GM19239 (cell line): Measurements from ENCODE around the gene EXOG.
A peak's percentile ranks its signal among the peaks of the same experiment; 100 is the strongest.

Experiments
- DNase-seq: peaks from one replicate; pipeline ENCODE4 v3.0.0; 2011; ENCODE audit warnings: low spot score; ENCODE audit not compliant: insufficient read length
- FAIRE-seq: peaks from 2 replicates; lab custom pipeline; 2011; peaks lifted over from hg19 to GRCh38; lab: Jason Lieb, UNC

Gene EXOG

GRCh38 chr3:38500688-38501417 is 4.7 kb downstream of the EXOG start:
- DNase-seq = no peak
- no peak for FAIRE-seq

- DNase-seq = peak; percentile 24
- FAIRE-seq = no peak
These were observed 11.0 kb downstream of the EXOG start for GRCh38 chr3:38507120-38507519.

- DNase-seq (no peak), FAIRE-seq (no peak)
These were observed 13.6 kb downstream of the EXOG start for GRCh38 chr3:38509732-38510131.

- FAIRE-seq = no peak
- DNase-seq = no peak
These were observed 14.5 kb downstream of the EXOG start for GRCh38 chr3:38510631-38511030.

- no peak for FAIRE-seq
- DNase-seq = no peak
These were observed 15.4 kb downstream of the EXOG start for GRCh38 chr3:38511546-38511945.

- FAIRE-seq = no peak
These were observed 19.2 kb downstream of the EXOG start for GRCh38 chr3:38515367-38515766.

GRCh38 chr3:38516669-38517068 is 20.5 kb downstream of the EXOG start:
- no peak for FAIRE-seq
- no peak for DNase-seq

More at GRCh38 chr3:38515367-38515766, 19.2 kb downstream of the EXOG start:
- no peak for DNase-seq

- FAIRE-seq (no peak), DNase-seq (no peak)
These were observed 22.9 kb downstream of the EXOG start for GRCh38 chr3:38519000-38519399.

- DNase-seq = no peak
- no peak for FAIRE-seq
These were observed 23.5 kb downstream of the EXOG start for GRCh38 chr3:38519651-38520050.

- DNase-seq = peak; percentile 48
- FAIRE-seq = peak; percentile 99
These were observed 25.3 kb downstream of the EXOG start for GRCh38 chr3:38521391-38521987.

- DNase-seq (no peak), FAIRE-seq (no peak)
These were observed 25.9 kb downstream of the EXOG start for GRCh38 chr3:38522002-38522401.

GRCh38 chr3:38524141-38524739 is 28.1 kb downstream of the EXOG start:
- DNase-seq (no peak), FAIRE-seq (no peak)

- no peak for FAIRE-seq
- DNase-seq = no peak
These were observed 30.7 kb downstream of the EXOG start for GRCh38 chr3:38526792-38527191.

GRCh38 chr3:38528457-38528856 is 32.3 kb downstream of the EXOG start:
- DNase-seq (no peak), FAIRE-seq (no peak)

GRCh38 chr3:38532529-38532928 is 36.4 kb downstream of the EXOG start:
- no peak for DNase-seq
- FAIRE-seq = no peak

- FAIRE-seq = no peak
- no peak for DNase-seq
These were observed 37.3 kb downstream of the EXOG start for GRCh38 chr3:38533285-38533976.

GRCh38 chr3:38534180-38534579 is 38.0 kb downstream of the EXOG start:
- FAIRE-seq = no peak

GRCh38 chr3:38534604-38535003 is 38.5 kb downstream of the EXOG start:
- FAIRE-seq (no peak), DNase-seq (no peak)

More at GRCh38 chr3:38534180-38534579, 38.0 kb downstream of the EXOG start:
- no peak for DNase-seq

GRCh38 chr3:38536671-38537070 is 40.5 kb downstream of the EXOG start:
- DNase-seq (no peak), FAIRE-seq (no peak)

GRCh38 chr3:38538773-38539353 is 42.7 kb downstream of the EXOG start:
- no peak for FAIRE-seq
- DNase-seq = no peak

- FAIRE-seq (no peak), DNase-seq (no peak)
These were observed 45.7 kb downstream of the EXOG start for GRCh38 chr3:38541806-38542205.
